Activated CD4-positive, alpha-beta T cell treated with anti-CD3 and anti-CD28 coated beads for 1 hour (primary cell): ENCODE results near the gene ZNF407.
A peak's percentile ranks its signal among the peaks of the same experiment; 100 is the strongest.

Experiments used
- DNase-seq: peaks from one replicate; pipeline ENCODE4 v3.0.0-alpha.2; 2020

The ZNF407 gene

DNA sequence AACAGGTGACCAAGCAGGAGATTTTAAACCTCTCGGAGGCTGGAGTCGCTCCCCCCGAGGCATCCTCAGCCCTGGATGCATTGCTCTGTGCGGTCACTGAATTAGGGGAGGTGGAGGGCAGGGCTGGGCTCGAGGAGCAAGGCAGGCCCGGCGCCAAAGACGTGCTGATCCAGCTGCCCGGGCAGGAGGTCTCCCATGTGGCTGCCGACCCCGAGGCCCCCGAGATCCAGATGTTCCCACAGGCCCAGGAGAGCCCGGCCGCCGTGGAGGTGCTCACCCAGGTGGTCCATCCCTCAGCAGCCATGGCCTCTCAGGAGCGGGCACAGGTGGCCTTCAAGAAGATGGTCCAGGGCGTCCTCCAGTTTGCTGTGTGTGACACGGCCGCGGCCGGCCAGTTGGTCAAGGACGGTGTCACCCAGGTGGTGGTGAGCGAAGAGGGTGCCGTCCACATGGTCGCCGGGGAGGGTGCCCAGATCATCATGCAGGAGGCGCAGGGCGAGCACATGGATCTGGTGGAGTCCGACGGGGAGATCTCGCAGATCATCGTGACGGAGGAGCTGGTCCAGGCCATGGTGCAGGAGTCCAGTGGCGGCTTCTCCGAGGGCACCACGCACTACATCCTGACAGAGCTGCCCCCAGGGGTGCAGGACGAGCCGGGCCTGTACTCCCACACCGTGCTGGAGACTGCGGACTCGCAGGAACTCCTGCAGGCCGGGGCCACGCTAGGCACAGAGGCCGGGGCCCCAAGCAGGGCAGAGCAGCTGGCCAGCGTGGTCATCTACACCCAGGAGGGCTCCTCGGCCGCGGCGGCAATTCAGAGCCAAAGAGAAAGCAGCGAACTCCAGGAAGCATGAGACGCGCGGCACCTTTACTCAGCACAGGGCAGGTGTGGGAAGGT lies 466.2 kb downstream of the ZNF407 start:
- no peak for DNase-seq

DNA sequence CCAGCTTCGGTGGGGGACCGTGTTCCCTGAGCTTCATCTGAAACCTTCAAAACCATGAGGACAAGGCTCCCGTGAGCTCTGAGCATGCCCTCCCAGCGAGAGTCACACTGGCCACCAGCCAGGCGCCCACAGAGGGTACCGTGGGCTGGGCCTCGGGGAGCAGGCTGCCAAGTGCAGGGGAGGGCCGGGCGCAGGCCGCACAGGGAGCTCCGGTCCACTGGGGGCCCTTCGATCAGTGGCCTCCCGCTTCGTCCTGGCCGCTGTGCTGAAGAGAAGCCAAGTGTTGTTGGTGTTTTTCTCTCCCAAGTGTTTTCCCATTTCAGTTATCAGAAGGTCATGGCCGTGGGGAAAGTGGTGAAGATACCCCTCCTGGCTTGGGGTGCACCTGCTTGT lies 466.8 kb downstream of the ZNF407 start:
- DNase-seq = no peak

DNA sequence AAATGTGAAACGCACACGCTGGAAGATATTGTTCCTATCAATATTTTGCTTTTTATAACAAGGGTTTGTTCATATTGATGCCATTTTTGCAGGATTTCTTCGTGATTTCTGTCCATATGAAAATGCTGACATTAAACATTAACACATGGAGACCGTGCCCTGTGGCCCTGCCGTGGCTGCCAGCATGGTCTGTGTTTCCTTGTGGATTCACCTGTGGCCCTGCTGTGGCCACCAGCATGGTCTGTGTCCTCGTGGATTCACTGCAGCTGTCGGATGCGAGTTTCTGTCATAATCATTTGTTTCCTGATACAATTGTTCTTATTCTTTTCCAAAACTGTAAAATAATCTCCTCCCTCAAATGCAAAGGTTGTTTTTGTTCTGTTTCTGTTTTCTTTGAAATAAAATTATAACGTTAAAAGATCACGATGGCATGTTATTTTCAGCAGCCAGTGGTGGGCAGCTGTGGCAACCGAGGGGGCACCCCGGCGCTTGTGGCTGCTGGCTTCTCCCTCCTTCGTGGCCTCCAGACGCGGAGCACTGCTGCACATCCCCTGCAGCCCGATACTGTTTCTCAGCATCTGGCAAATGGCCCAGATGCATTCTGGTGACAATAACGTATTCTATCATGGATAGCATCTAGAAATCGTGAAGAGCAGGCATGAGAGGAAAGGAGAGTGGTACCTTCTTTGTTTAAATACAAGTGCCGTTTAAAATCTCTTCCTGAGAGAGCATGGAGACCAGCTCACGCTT lies 467.8 kb downstream of the ZNF407 start:
- no peak for DNase-seq

DNA sequence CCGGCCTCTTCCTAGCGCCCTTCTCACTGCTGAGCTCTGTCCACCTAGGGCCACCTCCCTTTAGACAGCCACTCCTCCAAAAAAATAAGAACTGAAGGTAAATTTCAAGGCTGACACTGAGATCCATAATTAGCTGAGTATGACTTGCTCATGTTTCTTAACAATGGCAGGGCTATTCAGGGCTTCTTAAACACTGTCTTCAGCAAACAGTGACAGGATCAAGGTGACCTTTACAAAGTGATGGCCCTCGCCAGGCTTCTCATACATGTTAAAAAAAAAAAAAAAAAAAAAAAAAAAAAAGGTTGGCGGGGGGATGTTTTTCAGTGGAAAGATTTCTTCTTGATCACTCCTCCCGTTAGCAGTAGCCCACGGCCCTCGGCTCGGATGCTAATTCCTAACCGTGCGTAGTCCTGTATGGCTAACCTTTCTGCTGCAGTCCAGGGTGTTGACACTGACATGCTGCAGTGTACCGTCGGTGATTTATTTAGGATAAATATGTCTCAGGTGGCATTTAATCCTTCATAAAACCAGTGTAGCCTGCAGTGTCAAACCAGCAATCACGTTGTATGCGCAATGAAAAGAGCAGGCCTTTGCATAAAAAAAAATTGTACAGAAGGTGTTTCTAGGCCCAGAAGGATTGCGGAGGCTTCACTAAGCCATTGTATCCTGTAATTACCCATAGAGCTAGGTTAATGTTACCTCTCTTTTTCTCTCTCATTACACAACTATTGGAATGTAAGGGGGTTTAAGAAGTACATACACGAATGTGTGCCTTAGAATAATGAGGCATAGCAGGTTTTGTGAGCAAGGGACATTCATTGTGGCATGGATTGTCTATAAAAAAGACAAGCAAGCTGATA lies 468.6 kb downstream of the ZNF407 start:
- no peak for DNase-seq

DNA sequence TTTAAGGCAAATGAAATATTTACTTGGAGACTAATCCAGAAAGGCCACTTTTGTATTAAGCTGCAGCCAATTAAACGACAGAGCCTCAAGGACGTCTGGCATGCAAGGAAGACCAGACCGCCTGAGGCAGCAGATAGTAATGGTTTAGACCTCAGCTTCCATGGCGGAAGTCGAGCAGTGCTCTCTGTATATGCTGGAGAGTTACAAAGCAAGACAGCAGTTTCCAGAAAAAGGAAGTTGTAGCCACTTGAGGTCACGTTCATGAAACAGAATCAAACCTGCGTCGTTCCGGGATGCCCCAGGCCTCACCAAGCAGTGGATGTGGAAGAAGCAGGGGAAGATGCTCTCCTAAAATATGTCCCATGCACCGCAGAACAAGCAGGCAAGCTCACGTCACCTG lies 469.3 kb downstream of the ZNF407 start:
- no peak for DNase-seq

DNA sequence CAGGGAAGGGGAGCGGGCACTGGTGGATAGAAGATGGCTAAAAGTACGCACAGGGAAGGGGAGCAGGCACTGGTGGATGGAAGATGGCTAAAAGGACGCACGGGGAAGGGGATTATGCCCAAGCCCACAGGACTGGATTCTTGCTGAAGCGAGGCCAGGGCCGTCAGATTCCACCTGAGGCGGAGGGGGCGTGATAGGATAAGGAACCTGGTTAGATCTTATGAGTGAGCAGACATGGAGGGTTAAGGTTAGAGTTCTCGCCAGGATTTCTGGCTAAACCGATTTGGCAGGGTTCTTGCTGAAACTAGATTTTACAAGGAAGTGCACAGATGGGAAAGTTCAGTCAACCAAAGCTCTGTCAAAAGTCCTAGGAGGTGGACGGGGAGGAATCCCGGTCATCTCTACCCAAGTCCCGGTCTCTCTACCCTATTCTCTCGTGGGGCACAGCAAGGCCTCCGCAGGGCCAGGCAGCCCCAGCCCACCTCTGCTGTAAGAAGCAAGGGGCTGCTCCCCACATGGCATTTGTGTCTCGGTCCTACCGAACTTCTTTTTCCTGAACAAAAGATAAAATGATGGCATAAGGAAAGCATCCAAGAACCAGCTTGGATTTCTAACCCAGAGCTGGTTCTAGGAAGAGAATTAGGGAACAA lies 470.5 kb downstream of the ZNF407 start:
- DNase-seq = no peak

DNA sequence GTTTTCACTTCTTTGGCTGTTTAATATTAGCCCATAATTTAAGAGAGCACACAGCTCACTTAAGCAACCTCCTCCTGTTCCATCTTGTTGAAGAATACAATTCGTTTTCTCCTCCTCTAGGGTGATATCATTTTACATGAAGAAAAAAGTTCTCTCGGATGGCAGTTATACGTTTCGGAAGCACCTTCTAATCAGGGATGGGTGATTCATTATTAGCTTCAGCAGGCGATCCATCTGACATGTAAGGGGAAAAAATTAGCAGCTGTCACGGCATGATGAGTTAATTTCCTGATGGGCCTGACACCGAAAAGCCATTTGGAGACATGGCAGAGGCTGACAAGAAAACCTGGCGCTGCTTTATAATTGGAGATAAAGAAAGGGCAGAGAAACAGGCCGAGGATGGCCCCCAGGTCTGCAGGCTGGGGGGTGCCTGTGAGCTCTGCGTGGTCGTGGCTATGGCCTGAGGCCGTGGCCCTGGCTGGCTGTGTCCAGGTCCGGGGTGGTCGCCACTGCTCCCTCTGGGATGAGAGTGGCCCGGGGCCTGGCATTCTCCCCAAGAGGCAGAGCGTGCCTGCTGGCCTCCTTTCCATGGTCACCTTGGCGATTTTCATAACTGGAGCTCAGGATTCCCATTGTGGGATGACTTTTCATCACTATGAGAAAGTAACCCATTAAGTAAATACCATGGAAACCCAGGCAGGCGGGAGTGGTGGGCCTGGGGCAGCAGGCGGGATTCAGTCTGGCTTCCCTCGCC lies 471.2 kb downstream of the ZNF407 start:
- no peak for DNase-seq

DNA sequence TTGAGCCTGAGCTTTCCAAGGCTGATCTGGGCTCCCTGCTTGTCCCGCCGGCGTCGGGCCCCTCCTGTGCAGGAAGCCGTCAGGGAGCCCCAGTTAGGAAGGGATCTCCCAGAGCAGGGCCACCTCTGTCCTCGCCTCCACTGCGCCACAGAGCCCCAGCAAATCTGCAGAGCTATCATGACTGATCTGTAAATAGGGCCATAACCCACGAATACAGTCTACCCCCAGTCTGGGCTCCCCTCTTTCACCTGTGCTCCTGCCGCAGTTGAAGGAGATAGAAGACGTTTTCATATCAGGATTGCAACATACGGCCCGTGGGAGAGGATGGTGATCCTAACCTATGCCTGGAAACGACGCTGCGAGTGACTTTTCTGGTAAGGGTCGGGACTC lies 472.6 kb downstream of the ZNF407 start:
- DNase-seq = no peak

DNA sequence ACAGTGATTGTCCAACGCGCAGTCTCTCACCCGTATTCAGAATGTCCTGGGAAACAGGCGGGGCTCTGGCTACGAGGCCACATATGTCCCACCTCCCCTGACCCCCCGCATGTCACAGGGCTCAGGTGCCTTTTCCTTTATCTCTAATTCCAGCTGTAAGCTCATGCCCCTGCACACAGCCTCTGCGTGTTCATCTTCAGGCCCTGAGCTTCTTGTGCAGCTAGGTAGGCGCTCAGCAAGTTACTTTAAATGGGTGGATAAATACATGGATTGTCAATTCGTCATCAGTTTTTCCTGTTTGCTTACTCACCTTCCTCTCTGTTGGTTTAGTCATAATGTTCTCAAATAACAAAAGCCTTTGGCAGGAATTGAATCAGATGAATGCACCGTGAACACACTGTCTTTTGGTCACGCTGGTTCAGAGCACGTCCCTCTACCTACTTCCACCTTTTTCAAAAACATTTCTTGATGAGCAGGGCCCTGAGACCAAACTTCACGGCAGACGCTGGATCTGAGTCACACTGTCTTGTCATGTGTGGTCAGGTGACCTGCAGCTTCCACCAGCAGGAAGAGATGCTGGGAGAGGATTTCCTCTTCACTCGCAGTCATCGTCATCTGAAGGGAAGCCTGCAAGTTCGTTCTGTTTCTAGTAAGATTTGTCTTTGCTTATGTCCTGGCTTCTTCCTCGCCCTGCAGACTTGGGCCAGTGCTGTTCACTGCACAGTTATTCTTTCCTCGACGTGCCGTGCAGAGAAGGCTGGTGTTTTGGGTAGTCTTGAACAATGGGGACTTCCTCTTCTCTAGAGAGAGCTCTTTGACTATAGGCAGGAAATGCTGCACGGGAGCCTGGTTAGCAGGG lies 473.2 kb downstream of the ZNF407 start:
- DNase-seq = peak; percentile 60

DNA sequence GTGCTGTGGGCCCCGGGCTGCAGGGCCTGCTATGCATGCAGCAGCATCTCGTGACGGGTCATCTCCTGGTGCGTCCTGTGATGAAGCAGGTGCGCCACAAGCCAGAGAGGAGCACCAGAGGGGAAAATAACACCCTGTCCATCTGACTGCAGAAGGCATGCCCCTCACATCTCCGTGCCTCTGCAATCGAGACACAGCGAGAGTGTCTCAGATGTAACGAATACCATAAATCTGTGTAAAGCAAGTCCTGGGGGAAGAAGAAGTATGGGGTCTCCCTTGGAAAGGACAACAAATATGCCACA lies 473.8 kb downstream of the ZNF407 start:
- no peak for DNase-seq

DNA sequence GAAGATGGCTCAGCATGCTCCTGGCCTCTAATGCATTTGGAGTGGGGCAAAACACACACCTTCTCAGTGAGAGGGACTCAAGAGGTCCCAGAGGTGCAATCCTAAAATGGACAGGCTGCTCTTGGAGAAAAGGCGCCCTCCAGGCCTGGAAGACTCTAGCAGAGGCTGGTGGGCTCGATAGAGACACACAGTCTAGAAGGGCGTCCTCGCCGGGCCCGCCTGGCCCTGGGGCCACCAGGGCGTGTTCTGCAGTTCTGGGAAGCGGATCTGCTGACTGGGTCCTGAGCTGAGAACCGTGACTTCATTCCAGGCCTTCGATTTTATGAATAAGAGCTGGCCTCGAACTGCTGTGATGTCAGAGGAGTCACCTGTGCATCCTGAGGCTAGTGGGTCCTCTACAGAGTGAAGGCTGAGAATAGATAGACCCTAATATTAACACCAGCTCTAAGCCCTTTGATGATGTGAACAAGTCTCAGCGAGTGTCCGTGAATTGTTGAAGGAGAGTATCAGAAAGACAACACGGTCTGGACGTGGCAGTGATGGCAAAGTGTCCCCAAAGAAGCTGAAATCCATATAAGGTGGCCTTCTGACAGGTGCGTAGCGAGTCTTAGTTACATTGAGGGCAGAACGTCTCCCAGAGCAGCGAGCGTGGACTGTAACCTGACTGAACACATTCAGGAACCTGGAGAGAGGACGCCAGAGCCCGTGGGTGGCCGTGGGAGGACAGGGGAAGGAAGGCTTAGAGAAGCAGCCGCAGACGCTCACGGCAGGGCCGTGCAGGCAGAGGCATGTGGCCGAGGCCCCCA lies 474.4 kb downstream of the ZNF407 start:
- DNase-seq = no peak

DNA sequence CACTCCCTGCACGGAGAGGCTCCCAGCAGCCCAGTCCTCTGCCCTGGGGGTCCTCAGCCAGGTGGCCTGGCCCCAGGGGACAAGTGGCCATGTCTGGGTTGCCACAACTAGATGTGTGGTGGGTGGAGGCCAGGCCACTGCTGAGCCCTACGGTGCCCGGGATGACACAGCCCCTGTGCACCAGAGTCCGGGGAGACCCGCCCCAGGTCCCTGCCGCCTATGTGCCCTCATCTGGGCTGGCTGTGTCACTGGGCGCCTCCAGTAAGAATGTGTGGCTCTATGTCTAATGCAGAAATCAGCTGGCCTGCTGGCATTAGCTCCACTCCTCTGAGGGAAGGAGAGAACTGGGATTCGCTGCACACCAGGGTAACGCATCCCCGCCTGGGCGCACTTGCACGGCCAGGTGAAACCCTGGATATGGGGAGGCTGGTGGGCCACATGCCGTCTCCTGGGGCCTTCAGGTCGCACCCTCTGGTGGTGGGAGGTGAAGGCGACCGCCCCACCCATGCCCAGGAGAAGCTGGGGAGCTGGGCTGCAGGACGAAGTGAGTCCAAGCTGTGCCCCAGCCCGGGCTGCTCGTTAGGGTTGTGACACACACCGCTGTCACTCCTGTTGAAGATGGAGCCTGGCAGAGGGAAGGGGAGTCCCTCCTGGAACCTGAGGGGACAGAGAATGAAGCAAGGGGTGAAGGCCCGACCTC lies 475.2 kb downstream of the ZNF407 start:
- no peak for DNase-seq

DNA sequence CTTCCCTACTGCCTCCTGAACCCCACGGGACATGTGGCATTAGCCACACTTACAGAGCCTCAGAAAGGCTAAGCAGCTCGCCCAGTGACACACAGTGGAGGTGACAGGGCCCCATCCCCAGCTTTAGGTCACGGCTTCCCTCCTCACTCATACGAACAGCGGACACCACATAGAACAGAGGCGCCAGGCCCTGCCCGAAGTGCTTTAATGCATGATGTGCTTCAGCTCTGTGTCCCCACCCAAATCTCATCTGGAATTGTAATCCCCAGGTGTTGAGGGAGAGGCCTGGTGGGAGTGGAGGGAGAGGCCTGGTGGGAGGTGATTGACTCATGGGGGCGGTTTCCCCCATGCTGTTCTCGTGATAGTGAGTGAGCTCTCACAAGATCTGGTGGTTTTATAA lies 476.0 kb downstream of the ZNF407 start:
- DNase-seq = no peak

DNA sequence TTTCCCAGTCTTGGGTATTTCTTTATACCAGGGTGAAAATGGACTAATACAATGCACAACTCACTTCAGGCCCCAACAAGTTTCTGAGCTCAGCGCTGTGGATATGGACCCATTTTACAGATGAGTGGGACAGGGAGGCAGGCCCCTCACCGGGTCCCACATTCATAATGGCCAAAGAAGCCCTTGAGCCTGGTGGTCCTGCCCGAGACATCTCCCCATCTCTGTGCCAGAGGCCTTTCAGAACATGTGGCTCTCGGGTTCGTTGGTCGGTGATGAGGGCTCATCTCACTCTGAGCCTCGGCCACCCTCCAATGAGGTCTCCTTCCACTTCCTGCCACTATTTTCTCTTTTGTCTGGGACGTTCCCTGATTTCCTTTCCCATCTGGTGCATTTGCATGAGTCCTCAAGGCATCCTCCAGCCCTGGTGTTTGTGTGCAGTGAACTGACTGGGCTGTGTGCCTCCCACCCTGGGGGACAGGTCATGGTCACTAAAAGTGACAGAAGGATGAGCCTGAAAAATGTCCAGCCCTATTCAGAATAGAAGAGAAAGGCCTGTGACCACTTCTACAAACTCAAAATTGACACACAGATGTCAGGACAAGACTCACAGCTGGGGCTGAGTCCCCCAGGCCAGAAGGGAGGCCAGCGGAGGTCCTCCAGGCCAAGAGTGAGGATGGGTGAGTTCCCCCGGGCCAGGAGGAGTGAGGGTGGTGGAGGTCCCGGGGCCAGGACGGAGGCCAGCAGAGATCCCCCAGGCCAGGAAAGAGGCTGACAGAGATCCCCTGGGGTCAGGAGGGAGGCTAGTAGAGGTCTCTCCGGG lies 476.7 kb downstream of the ZNF407 start:
- no peak for DNase-seq

DNA sequence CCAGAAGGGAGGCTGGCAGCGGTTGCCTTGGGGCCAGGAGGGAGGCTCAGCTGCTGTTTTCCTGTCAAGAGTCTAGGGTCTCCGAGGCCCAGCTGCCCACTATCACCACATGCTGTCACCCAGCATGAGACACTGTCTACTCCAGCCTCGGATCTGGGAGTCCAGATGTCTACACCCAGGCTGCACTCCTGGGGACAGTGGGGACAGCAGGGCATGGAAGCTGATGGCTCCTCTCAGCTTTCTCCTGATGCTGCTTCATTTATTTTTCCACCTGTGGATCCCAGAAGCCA lies 477.3 kb downstream of the ZNF407 start:
- DNase-seq = no peak

DNA sequence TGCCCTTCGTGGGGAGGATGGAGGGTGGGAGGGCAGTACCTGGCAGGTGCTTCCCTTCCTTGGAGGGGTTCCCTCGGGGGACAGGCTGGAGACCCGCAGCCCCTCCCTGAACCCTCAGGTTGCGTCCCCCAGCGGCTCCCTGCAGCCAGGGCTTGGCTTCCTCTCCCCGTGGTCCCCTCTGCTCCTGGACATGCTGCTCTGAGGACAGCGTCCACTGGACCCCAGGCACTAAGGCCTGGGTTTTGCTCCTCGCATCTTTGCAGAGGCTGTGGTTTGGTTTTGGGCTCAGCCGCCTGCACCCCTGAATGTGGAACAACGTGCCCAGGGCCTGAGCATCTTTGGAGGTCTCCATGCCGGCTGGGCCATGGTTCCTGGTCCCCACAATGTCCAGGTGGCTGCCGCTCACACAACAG lies 477.8 kb downstream of the ZNF407 start:
- DNase-seq = no peak

DNA sequence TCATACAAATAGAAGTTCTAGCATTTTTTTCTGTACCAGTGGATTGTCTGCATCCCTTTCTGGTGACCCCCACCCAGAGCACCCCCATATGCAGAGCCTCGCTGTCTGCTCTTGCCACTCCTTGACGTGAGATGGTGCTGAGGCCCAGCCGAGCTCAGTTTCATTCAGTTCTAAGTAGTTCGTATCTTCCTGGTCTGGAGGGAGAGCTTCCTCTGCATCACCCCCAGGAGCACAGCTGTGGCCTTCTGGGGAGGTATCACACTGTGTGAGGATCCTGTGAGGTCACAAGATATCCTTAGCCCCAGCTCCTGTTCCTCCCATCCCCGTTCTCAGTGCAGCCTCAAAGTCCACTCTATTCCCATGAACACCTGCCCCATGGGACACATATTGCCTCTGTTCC lies 478.6 kb downstream of the ZNF407 start:
- no peak for DNase-seq

DNA sequence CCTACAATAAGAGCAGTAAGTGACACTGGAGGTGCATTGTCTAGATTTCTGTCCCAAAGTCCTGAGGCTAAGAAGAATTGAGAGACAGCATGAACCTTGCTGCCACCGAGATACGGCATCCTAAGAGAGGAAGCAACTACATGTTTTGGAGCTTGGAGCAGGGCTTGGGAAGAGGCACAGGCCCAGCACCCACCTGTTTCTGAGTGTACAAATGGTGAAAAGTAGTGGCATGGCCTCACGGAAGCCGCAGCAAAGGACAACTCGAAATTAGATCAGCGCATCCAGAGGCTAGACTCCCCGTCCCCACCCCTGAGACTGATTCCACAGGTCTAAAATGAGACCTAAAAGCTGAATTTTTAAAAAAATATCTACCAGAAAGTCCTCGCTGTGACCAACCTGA lies 483.8 kb downstream of the ZNF407 start:
- no peak for DNase-seq

DNA sequence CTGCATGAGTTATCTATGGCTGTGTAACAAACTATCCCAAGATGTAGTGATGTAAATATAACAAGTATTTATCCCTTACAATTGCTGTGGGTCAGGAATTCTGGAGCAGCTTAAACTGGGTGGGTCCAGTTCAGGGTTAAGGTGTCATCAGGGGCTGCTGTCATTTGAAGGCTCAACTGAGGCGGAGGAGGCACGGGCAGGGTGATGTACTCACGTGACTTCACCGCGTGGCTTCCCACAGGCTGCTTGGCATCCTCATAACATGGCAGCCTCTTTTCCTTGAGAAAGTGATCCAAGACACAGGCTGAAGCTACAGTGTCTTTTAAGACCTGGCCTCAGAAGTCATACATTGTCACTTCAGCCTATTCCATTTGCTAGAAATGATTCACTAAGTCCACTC lies 485.5 kb downstream of the ZNF407 start:
- DNase-seq = no peak
